Neural progenitor cell (in vitro differentiated cells): ENCODE results near the gene CDC16. TPM values are rescaled to one million over a fixed set of nuclear protein-coding genes. Genes with fewer than 3 reads are reported as not detected.

Experiments
- DNase-seq: peaks from one replicate; pipeline ENCODE4 v3.0.0-alpha.2; 2016; ENCODE audit warnings: low spot score
- H2AFZ ChIP-seq: fragments of 200-600 bp; sonication (generic); replicated peaks from 2 replicates; pipeline ENCODE4 v1.6.1; 2016; ENCODE audit warnings: antibody characterized with exemption
- H3F3A ChIP-seq: fragments of 200-600 bp; sonication (generic); 2 replicates; pipeline ENCODE4 v1.6.1; 2016; ENCODE audit warnings: antibody characterized with exemption, low read depth
- H3K27ac ChIP-seq: fragments of 200-600 bp; sonication (generic); 2 replicates; pipeline ENCODE4 v1.5.1; 2016; ENCODE audit warnings: mild to moderate bottlenecking
- H3K27me3 ChIP-seq: fragments of 200-600 bp; sonication (generic); 2 replicates; pipeline ENCODE4 v1.6.1; 2016; ENCODE audit warnings: mild to moderate bottlenecking, moderate library complexity
- H3K36me3 ChIP-seq: fragments of 200-600 bp; sonication (generic); 2 replicates; pipeline ENCODE4 v1.5.1; 2016
- H3K4me1 ChIP-seq: fragments of 200-600 bp; sonication (generic); 2 replicates; pipeline ENCODE4 v1.6.1; 2016; ENCODE audit warnings: mixed run types
- H3K4me2 ChIP-seq: fragments of 200-600 bp; sonication (generic); 2 replicates; pipeline ENCODE4 v1.6.1; 2016
- H3K4me3 ChIP-seq: fragments of 200-600 bp; sonication (generic); 2 replicates; pipeline ENCODE4 v1.5.1; 2016
- H3K79me2 ChIP-seq: fragments of 200-600 bp; sonication (generic); 2 replicates; pipeline ENCODE4 v1.6.1; 2016; ENCODE audit warnings: low read depth
- H3K9ac ChIP-seq: fragments of 200-600 bp; sonication (generic); 2 replicates; pipeline ENCODE4 v1.6.1; 2016
- H3K9me3 ChIP-seq: fragments of 200-600 bp; sonication (generic); 2 replicates; pipeline ENCODE4 v1.5.1; 2016; ENCODE audit warnings: low read depth
- H4K20me1 ChIP-seq: fragments of 200-600 bp; sonication (generic); 2 replicates; pipeline ENCODE4 v1.6.1; 2016; ENCODE audit warnings: low read depth
- H3K27ac Mint-ChIP-seq: 3 replicates; pipeline ENCODE4 v1.8.0; 2021; ENCODE audit warnings: mixed read lengths
- H3K27me3 Mint-ChIP-seq: 2 replicates; pipeline ENCODE4 v1.8.0; 2022; ENCODE audit warnings: low read depth, mild to moderate bottlenecking, inconsistent platforms, moderate library complexity, mixed read lengths; ENCODE audit not compliant: insufficient read depth
- H3K36me3 Mint-ChIP-seq: 3 replicates; pipeline ENCODE4 v1.8.0; 2021; ENCODE audit warnings: mixed read lengths
- H3K4me1 Mint-ChIP-seq: 3 replicates; pipeline ENCODE4 v1.8.0; 2021; ENCODE audit warnings: mixed read lengths
- H3K4me3 Mint-ChIP-seq: 3 replicates; pipeline ENCODE4 v1.8.0; 2021; ENCODE audit warnings: mild to moderate bottlenecking, moderate library complexity, mixed read lengths
- H3K9me3 Mint-ChIP-seq: 3 replicates; pipeline ENCODE4 v1.8.0; 2020; ENCODE audit warnings: mixed read lengths
- CTCF ChIP-seq: fragments of 200-600 bp; sonication (generic); IDR thresholded peaks from 2 replicates; pipeline ENCODE4 v1.5.1; 2017; ENCODE audit warnings: antibody characterized with exemption, mild to moderate bottlenecking
- EZH2 ChIP-seq: fragments of 200-600 bp; sonication (generic); IDR thresholded peaks from 2 replicates; pipeline ENCODE4 v1.6.1; 2017; ENCODE audit warnings: antibody characterized with exemption, mild to moderate bottlenecking, moderate library complexity
- EZH2phosphoT487 ChIP-seq: fragments of 200-600 bp; sonication (generic); IDR thresholded peaks from 2 replicates; pipeline ENCODE4 v1.6.1; 2017; ENCODE audit warnings: antibody characterized with exemption
- total RNA-seq: library from RNA; depleted of rRNA; stranded (reverse); fragments of >200 nt; gene quantifications from 2 replicates; pipeline ENCODE4 v1.2.3, GENCODE V29; 2015; ENCODE audit warnings: low replicate concordance

The CDC16 gene
- total RNA-seq: 53.1 and 69.6 TPM in 2 replicates

DNA sequence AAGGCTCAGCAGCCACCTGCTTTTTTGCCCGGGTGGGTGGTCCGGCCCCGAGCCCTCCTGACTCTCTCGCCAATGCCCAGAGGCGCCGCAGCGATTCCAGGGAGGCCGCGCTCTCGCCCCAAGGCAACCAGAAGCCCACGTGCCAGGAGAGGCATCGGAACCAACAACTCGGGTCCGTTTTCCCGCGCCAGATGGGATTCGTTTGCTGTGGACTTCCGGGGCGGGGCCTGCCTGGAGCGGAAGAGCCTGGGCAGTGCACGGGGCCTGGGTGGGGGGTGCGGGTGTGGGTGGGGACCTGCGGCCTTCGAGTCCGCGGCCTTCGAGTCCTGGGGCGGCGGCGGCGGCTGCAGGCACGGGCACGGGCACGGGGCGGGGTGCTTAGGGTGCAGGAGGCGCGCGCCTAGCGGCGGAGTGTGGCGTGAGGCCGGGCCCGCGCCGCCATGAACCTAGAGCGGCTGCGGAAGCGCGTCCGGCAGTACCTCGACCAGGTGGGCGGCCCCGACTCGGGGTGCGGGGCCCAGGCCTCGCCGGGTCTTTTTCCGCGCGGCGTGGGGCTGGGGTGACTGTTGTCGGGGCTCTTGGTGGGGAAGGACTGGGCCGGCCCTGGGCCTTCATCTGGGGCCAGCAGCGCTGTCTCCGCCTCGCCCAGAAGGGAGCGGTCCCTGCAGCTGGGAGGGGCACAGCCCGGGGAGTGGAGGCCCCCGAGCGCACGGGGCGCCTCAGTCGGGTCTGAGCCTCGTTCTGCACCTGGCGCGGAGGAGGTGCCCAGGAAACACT lies at the start of gene CDC16:
Gene CDC16, plus strand, starts transcription at position 253 of the 777 bp plus-strand sequence. Its CDS starts 188 bp downstream, at position 441.
- Mint-ChIP-seq H3K9me3 (no peaks in the 10 kb centered on the region), H3K4me1 (peaks cover 20% of the 10 kb centered on the region)
- H3K27ac ChIP-seq: no peak within 1 kb of the TSS

GRCh38 chr13:114185182-114185971 lies 49.3 kb upstream of the CDC16 start:
- no peaks in the 10 kb centered on the region for H3K9me3 ChIP-seq
- H3K27ac ChIP-seq: no peak overlapping the region
- no peaks in the 10 kb centered on the region for H3K79me2 ChIP-seq
- H2AFZ ChIP-seq: peak overlapping the region; percentile 89
- TF ChIP-seq EZH2: no peak
- no peak for TF ChIP-seq CTCF
- no peak for TF ChIP-seq EZH2phosphoT487
- peaks cover 9% of the 10 kb centered on the region for H3K9me3 Mint-ChIP-seq
- H3K36me3 Mint-ChIP-seq: peaks cover 2% of the 10 kb centered on the region
- H3K4me1 Mint-ChIP-seq: peaks cover 3% of the 10 kb centered on the region
- H3K27me3 Mint-ChIP-seq: peaks cover 7% of the 10 kb centered on the region
- no peak overlapping the region for H3K9ac ChIP-seq
- H3K27me3 ChIP-seq: no peaks in the 10 kb centered on the region
- DNase-seq: no peak
- H3K4me1 ChIP-seq: peaks cover 5% of the 10 kb centered on the region
- no peaks in the 10 kb centered on the region for H3K36me3 ChIP-seq
- no peak overlapping the region for H3K4me3 ChIP-seq
- H3K4me3 Mint-ChIP-seq: no peak overlapping the region
- H3K27ac Mint-ChIP-seq: no peak overlapping the region
- H4K20me1 ChIP-seq: no peaks in the 10 kb centered on the region
- no peak overlapping the region for H3K4me2 ChIP-seq
- H3F3A ChIP-seq: no peaks in the 10 kb centered on the region

More for the DNA sequence above, at the start of gene CDC16:
- Histone ChIP-seq H3K4me2 (peak within 1 kb of the TSS; percentile 94), H2AFZ (peak within 1 kb of the TSS; percentile 86), H3K9me3 (no peaks in the 10 kb centered on the region), H4K20me1 (peaks cover 18% of the 10 kb centered on the region), H3K36me3 (peaks cover 12% of the 10 kb centered on the region), H3K27me3 (peaks cover 20% of the 10 kb centered on the region), H3K4me1 (peaks cover 12% of the 10 kb centered on the region), H3K4me3 (peak within 1 kb of the TSS; percentile 79), H3F3A (peaks cover 7% of the 10 kb centered on the region), H3K79me2 (peaks cover 24% of the 10 kb centered on the region), H3K9ac (peak within 1 kb of the TSS; percentile 31)
- peaks cover 17% of the 10 kb centered on the region for H3K36me3 Mint-ChIP-seq
- peak; percentile 45 for TF ChIP-seq CTCF
- TF ChIP-seq EZH2: no peak
- peaks cover 12% of the 10 kb centered on the region for H3K27me3 Mint-ChIP-seq
- peak; percentile 91 for DNase-seq
- peak within 1 kb of the TSS; percentile 93 for H3K4me3 Mint-ChIP-seq
- H3K27ac Mint-ChIP-seq: peak within 1 kb of the TSS; percentile 93

DNA sequence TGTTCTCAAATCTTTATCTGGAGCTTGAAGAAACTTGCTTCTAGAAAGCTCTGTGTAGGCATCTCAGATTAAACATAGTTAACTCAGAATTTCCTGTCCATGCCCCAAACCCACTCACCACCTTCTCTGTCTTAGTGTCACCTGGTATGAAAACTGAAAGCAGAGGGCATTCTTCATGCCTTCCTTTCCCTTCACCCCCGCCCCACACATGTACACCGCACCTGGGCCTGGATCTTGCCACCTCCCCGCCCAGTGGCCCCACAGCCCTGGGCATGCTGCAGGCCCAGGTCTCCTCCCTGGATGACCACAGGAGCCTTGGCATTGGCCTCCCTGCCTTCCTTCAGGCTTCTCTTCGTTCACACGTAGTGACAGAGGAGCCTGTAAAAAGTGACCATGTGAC lies 39.8 kb upstream of the CDC16 start:
- Histone ChIP-seq H3F3A (no peaks in the 10 kb centered on the region), H3K27me3 (no peaks in the 10 kb centered on the region), H3K4me2 (no peak overlapping the region), H2AFZ (no peak overlapping the region), H4K20me1 (no peaks in the 10 kb centered on the region), H3K9me3 (no peaks in the 10 kb centered on the region), H3K79me2 (no peaks in the 10 kb centered on the region), H3K9ac (no peak overlapping the region), H3K36me3 (no peaks in the 10 kb centered on the region), H3K4me3 (no peak overlapping the region), H3K27ac (no peak overlapping the region), H3K4me1 (no peaks in the 10 kb centered on the region)
- peaks cover 11% of the 10 kb centered on the region for H3K9me3 Mint-ChIP-seq
- DNase-seq: no peak
- TF ChIP-seq EZH2phosphoT487 (no peak), EZH2 (no peak), CTCF (no peak)
- peaks cover 2% of the 10 kb centered on the region for H3K36me3 Mint-ChIP-seq
- H3K4me3 Mint-ChIP-seq: no peak overlapping the region
- H3K27ac Mint-ChIP-seq: no peak overlapping the region
- H3K27me3 Mint-ChIP-seq: peaks cover 10% of the 10 kb centered on the region
- H3K4me1 Mint-ChIP-seq: no peaks in the 10 kb centered on the region
